NCI-H748 (cell line): ENCODE measurements around the gene AP2S1.
A peak's percentile ranks its signal among the peaks of the same experiment; 100 is the strongest.
"Not testable (repeated sequence)": the region's sequence is repeated elsewhere in the genome, so short reads cannot be mapped to it uniquely, and the experiment has no call there.

Experiments
- DNase-seq: peaks from one replicate; lab custom pipeline; 2025; ENCODE audit not compliant: unreplicated experiment; lab: John Stamatoyannopoulos, UW

The AP2S1 gene

GRCh38 chr19:46809534-46810272, 40.9 kb downstream of the AP2S1 start:
- no peak for DNase-seq

GRCh38 chr19:46806656-46807055, 44.0 kb downstream of the AP2S1 start:
- DNase-seq: no peak

DNA sequence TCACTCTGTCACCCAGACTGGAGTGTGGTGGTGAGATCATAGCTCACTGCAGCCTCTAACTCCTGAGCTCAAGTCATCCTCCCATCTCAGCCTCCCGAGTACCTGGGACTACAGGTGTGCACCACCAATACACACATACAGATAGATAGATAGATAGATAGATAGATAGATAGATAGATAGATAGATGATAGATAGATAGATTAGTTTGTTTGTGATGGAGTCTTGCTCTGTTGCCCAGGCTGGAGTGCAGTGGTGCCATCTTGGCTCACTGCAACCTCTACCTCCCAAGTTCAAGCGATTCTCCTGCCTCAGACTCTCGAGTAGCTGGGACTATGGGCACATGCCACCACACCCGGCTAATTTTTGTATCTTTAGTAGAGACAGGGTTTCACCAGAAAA, 46.2 kb downstream of the AP2S1 start:
- not testable (repeated sequence) for DNase-seq

- no peak for DNase-seq
Observed at GRCh38 chr19:46803555-46803954, 47.1 kb downstream of the AP2S1 start.

DNA sequence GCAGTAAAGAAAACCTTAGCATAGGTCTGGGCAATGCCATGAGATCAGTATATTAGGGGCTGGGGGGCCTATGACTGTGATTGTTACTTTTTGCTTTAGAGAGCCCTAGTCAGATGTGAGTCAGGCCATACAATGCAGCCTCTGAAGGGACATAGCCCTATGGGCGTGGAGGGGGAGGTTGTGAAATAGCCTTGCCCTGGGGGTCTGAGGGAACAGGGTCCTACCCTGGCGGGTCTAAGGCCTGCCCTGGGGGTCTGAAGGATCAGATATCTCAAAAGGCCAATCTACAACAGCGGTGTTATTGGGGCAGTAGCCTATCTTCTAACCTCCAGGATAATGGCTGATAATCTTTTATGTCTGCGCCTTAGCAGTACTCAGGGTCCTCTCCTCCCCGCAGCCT, 48.5 kb downstream of the AP2S1 start:
- no peak for DNase-seq

DNA sequence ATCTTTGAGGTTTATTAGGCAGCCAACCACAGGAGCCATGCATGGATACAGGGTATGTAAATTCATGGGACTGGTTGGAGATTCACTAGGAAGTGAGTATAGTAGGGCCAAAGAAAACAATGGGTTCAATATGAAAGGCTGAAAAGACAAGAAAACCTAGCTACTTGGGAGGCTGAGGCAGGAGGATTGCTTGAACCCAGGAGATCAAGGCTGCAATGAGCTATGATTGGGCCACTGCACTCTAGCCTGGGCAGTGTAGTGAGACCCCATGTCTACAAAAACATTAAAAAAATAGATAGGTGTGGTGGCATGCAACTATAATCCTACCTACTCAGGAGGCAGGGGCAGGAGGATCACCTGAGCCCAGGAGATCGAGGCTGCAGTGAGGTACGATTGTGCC, 51.9 kb downstream of the AP2S1 start:
- no peak for DNase-seq

- DNase-seq: no peak
Observed at GRCh38 chr19:46797881-46798280, 52.8 kb downstream of the AP2S1 start.

- no peak for DNase-seq
Observed at GRCh38 chr19:46791944-46792343, 58.7 kb downstream of the AP2S1 start.

- no peak for DNase-seq
Observed at GRCh38 chr19:46789371-46789770, 61.3 kb downstream of the AP2S1 start.

DNA sequence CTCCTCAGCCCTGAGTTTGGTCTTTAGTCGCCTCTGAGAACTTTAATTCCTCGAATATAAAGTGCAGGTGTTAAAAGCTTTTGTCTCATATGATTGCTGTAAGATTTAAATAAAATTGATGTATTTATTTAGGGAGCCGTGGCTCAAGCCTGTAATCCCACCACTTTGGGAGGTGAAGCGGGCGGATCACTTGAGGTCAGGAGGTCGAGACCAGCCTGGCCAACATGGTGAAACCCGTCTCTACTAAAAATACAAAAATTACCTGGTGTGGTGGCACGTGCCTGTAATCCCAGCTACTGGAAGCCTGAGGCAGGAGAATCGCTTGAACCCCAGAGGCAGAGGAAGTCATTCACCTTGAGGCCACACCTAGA, 61.7 kb downstream of the AP2S1 start:
- DNase-seq: no peak

DNA sequence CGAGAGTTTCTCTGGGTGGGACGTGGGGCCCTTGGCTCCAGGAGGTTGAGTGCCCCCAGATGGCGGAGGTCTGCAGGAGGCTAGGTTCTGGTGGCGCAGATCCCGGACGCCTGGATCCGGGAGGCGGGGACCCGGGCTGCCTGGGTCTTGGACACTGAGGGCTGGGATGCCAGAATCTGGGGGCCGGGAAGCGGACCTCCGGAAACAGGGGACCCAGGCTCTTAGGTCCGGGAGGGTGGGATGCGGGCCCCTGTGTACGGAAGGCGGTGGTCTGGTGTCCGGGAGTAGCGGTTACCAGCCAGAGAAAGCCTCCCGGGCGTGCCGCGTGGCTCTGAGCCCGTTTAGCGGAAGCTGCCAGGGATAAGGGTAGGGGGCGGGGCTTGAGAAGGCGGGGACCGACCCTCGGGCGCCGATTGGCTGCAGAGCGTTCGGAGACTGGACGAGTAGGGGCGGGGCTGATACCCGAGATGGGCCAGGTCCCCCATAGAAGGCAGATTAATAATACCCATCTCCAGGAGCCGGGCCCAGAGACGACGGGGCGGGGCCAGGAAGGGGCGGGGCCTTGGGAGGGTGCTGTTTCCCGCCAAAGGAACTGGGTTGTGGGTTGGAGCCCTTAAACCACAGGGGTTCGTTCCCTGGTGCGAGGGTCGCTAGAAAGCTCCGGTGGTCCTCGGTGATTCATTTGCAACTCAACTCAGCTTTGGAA, 62.2 kb downstream of the AP2S1 start, which contains the start of gene SLC1A5:
SLC1A5 (minus strand) TSS at position 333 of the 706 bp plus-strand sequence. CDS start 629 bp downstream, outside the sequence.
- DNase-seq: peak; percentile 99
